LHCN-M2 (cell line): ENCODE measurements around the gene DDX52. TPM values are rescaled to one million over a fixed set of nuclear protein-coding genes. Genes with fewer than 3 reads are reported as not detected.
"Not testable (repeated sequence)": the region's sequence is repeated elsewhere in the genome, so short reads cannot be mapped to it uniquely, and the experiment has no call there.

Experiments
- DNase-seq: peaks from one replicate; pipeline ENCODE4 v3.0.0-alpha.2; 2012; ENCODE audit warnings: low read depth
- polyA plus RNA-seq: library from polyadenylated mRNA; unstranded; fragments of >200 nt; gene quantifications from one replicate; pipeline ENCODE4 v1.2.1, GENCODE V29; 2012; ENCODE audit warnings: missing spikeins
- total RNA-seq: library from RNA; depleted of rRNA; stranded (reverse); fragments of >200 nt; gene quantifications from 2 replicates; pipeline ENCODE4 v1.2.3, GENCODE V29; 2014; rRNA removed

Gene DDX52, protein sequence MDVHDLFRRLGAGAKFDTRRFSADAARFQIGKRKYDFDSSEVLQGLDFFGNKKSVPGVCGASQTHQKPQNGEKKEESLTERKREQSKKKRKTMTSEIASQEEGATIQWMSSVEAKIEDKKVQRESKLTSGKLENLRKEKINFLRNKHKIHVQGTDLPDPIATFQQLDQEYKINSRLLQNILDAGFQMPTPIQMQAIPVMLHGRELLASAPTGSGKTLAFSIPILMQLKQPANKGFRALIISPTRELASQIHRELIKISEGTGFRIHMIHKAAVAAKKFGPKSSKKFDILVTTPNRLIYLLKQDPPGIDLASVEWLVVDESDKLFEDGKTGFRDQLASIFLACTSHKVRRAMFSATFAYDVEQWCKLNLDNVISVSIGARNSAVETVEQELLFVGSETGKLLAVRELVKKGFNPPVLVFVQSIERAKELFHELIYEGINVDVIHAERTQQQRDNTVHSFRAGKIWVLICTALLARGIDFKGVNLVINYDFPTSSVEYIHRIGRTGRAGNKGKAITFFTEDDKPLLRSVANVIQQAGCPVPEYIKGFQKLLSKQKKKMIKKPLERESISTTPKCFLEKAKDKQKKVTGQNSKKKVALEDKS
- 20.1 and 24.1 TPM in 2 replicates for total RNA-seq
- 8.0 TPM for polyA plus RNA-seq

DNA sequence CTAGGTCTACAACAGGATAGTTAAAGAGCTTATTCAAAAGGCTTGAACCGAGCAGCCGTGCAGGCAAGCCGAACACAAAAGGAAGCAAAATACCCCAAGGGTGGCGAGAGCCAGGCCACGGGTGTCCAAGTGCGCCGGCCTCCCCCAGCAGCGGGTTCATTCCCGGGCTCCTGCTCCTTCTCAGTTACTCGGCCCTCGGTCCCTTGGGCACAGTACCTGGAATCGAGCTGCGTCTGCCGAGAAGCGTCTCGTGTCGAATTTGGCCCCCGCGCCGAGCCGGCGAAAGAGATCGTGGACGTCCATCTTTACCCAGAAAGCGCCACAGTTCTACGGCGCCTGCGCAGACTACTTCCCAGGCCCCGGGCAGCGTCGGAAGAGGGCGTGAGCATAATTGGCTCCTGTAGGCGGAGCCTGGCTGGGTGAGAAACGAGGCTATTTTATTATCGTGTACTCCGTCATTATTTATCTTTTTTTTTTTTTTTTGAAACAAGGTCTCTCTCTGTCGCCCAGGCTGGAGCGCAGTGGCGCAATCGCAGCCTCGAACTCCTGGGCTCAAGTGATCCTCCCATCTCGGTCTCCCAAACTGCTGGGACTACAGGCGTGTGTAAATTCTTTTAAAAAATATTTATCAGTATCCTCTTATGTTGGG, at the start of gene DDX52:
Gene DDX52, minus strand, starts transcription at position 329 of the 649 bp plus-strand sequence. Its CDS starts 26 bp downstream, at position 303.
- DNase-seq = peak; percentile 86

DNA sequence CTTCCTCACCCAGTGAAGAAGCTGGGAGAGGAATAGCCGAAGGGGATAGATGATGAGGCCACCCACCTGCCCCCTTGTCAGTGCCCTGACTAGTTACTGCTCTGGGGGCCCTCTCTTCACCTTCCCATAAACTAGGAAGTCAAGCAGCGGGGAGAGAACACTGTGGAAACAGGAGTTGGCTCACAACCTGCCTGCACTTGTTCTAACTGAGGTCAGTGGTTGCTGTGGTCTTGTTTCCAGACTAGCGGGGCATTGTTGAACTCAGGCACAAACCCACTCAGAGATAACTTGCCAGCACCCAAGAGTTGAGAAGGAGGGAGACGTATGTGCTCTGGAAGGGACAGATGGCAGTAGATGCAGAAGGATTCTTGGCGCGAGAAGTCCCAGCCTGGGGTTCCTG, 48.6 kb upstream of the DDX52 start:
- no peak for DNase-seq

DNA sequence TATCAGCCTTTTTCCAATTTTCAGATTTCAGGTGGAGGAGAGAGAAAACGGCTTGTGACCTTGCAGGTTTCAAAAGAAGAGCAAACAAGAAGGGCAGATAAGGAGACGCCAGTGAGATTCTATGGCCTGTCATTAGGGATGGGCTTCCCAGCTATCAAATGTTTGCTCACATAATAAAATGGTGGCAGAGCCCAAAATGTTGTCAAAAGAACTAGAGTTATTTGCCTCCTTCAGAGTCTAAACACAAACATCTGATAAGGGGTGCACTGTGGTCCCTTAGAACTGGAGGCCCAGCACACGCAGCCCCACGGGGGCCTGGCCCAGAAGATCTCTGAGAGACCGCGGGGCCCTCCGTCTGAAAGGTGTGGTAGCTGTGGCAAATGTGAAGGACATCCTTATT, 46.1 kb upstream of the DDX52 start:
- DNase-seq = no peak

DNA sequence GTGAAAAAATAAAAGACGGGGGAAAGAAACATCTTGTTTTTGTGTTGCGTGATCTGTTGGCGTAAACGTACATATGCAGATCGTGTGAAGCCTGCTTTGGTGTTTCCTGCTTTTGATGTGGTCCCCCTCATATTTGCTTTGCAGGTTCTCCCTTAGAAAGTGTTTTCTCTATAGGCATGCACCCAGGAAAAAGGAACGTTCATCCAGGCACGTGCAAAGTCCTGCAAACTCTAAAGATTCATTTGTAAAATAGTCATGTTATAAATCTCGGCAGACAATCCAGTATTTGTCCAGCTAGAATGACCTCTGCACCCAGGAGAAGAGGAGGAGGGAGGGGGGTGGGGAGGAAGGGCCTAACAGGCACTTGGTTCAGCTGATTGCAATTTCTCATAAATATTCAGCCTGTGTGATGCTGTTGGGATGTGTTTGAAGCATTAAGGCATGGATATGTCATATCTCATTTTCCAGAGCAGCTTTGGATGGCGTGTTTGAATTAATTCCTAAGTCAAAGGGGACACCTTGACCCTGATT, 40.3 kb upstream of the DDX52 start:
- DNase-seq = no peak

DNA sequence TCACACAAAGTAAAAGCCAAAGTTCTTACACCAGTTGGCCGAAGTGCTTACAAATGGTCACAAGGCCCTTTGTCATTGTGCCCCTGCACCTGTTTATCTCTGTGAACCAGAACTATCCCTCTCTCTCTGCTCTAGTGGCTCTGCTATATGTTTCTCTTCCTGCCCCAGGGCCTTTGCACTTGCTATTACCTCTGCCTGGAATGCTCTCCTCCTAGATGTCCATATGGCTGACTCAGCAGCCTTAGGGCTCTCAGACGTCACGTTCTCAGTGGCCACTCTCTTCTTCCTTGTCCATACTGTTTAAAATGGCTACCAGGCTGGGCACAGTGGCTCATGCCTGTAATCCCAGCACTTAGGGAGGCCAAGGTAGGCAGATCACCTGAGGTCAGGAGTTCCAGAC, 38.8 kb upstream of the DDX52 start:
- DNase-seq = no peak

DNA sequence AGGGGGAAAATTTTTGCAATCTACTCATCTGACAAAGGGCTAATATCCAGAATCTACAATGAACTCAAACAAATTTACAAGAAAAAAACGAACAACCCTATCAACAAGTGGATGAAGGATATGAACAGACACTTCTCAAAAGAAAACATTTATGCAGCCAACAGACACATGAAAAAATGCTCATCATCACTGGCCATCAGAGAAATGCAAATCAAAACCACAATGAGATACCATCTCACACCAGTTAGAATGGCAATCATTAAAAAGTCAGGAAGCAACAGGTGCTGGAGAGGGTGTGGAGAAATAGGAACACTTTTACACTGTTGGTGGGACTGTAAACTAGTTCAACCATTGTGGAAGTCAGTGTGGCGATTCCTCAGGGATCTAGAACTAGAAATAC, 36.7 kb upstream of the DDX52 start:
- not testable (repeated sequence) for DNase-seq

DNA sequence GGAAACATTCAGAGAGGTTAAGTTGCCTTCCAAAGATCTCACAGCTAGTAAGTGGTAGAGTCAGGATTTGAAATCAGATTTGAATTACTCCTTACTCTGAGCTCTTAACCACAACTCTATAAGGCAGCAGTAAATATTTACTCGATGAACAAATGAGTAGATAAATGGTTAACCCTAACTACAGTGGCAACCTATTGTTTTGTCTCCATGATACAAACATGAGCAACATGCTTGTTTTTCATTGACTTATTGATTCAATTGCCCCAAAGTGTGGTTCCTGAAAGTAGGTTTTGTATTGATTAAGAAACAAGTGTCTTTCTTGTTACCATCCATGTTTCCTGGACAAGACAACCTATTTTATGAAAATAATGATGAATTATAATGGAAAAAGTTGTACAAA, 34.8 kb upstream of the DDX52 start:
- no peak for DNase-seq

DNA sequence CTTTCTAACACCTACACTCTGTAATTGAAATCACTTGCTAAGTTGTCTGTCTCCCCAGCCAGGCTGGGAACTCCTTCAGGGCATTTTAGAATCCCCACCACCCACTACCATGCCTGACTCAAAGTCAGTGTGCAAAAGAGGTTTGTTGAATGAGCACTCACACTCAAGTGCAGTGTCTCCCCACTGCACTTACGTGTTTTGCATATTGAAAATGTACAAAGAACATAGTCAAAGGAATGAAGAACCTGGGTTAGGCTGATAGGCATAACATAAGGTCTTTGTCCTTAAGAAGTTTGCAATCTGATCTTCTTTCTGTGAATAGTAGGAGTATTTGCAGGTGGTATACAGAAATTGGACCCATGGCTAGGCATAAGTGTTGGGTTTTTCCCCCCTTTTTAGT, 33.8 kb upstream of the DDX52 start:
- no peak for DNase-seq

DNA sequence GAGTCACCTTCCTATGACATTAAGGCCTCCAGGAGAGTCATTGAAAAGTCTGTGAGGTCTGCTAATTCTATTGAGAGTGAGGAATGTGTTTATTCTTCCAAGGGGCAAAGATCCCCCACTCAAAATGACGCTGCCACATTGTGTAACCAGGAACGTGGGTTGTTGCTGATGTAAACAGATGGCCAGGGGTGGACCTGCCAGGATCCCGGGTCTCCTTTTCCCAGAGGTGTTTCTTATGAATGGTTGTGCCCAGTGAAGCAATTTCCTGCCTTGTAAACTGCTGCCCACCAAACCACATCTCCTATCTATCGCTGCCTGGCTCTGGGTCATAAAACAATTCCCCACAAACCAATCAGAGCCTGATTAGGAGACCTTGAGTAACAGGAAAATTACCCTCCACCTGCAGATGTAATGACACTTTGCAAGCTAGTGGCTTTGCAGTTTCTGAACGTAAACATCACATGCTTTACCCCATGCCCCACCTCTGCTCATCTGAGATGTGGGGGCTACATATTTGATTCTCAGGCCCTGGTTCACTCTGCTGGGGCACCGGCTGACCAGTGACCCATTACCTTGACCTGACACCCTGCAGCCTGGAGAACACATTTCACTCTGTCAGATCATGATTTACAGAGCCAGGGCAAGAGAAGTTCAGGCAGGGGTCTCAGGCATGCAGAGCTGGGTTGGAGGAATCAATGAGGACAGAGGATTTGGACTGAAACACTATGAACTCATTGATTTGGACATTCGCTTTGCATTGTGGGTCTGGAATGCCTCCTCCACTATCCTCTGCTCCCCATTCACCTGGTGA, 33.1 kb upstream of the DDX52 start:
- DNase-seq = no peak

DNA sequence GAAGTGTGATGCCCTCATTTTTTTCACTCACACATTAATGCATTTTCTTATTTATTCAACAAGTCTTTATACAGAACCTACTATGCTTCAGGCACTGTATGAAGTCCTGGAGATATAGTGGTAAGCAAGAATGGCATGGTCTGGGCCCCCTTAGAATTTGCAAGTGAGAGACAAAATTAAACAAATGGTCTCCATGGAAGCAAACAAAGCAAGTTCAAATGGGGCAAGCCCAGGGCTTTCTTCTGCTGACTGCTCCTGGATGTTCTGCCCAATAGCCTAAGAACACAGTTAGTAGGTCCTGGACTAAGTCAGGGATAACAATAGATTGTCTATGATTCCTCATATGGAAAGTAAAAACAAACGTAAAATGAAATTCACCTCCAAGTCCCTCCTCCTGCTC, 31.3 kb upstream of the DDX52 start:
- DNase-seq = no peak

DNA sequence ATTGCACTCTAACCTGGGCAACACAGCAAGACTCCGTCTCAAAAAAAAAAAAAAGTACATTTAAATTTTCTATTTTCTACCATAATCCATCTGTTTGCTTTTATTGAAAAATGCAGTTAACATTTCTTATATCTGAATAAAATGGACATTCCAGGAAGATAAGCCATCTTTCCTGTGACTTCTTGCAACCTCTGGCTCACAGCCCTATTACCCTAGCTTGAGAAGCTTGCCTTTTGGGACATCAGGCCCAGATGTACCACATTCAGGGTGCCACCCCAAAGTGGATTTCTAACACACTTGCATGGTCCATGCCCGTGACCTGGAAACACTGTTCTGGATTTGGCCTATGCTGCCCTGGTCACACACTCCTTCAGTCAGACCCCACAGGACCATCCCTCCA, 30.1 kb upstream of the DDX52 start:
- DNase-seq = no peak

DNA sequence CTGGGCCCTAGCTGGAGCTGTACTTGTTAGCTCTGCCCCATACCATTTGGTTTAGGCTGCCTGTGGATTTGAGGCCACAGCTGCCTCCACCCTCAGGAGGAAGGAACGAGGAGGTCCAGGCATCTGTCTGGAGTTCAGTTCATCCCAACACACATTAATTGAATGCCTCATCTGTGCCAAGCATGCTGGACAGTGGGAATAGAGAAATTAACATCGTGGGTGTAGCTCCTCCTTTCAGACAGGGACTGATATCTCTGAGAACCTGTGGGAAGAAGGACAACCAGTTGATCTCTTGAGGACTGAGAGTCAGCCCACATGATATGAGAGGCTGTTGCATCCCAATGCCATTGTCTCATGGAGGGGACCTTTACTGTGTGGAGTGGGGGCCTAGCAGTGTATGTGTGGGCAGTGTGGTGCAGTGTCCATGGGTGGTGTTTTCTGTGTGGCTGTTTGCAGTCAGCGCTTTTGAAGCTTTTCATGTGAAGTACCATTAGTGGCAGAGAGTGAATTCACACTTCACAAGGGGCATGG, 29.4 kb upstream of the DDX52 start:
- DNase-seq = peak; percentile 19

DNA sequence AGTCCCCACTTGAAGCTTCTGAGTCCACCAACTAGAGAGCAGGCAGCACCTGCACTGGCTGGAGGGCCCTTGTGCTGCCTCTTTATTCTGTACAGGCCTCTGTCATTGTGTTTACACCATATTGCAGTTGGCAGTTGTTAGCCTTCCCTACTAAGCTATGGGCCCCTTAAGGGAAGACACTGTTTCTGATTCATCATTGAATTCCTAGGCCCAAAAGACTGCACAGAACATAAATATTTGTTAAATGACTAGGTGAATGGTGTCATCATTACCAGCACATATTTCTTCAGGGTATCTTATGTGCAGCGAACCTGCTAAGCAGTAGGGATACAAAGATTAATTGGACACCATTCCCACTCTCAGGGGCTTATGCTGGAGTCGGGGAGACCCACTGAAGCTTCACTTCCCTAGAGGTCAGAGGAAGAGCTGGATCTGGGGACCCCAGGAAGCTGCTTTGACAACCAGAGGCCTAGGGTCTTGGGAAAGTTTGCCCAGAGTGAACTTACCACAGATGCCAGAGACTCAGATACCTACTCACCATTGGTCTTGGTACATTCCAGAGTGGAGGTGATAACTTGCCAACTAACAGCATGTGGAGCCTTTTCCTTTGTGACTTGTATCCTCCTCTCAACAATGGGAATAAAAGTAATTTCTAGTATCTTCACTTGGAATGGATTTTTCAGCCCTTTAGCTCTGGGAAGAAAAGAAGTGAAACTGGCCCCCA, 28.7 kb upstream of the DDX52 start:
- peak; percentile 83 for DNase-seq

DNA sequence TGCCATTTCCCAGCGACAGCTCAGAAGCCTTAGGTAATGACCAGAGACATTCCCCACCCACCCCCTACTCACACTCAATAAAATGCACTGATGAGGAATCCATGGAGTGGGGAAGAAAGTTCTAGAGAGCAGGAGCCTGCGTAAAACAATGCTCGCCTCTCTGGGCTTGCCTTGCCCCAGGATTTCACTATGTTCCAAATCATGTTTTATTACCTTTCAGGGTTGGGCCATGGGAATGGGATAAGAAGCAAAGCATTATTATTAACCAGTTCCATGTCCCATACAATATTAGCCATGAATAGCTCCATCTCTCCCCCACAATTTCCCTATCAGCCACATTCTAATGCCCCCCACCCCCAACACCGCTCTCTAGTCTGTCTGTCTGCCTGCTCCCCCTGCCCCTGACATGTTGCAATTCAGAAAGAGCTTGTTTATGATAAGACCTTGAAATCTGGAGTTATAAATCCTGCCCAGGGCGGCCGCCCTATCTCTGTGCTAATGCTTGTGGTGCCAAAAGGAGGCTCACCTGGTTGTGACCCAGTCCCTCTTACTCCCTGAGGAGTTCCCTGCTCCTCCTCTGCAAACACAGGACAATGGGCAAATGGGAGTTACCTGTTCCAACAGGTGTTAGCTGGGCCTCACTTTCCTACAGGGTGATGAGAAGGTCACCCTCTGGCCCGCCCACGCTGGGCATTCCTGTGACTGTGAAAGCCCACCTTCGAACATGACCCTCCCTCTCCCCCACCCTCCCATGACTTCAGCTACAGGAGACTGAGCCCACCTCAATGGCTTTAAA, 28.0 kb upstream of the DDX52 start:
- DNase-seq = no peak

DNA sequence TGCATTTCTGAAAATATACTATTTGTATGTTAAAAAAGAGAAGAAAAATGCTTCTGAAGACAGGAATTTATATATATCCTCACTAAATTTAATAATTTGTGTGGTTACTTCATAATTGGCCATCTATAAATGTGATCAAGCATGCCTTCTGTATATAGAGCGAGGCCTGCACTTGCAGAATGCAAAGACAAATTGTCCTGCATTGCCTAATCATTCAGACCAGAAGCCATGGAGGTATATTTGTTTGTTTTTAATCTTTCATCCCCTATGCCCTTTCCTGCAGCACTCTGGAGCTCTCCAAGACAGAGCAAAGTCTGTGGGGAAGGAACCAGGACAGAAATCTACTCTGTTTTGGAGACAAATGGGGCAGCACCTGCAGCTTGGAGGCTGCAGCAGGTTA, 23.8 kb upstream of the DDX52 start:
- DNase-seq = no peak

DNA sequence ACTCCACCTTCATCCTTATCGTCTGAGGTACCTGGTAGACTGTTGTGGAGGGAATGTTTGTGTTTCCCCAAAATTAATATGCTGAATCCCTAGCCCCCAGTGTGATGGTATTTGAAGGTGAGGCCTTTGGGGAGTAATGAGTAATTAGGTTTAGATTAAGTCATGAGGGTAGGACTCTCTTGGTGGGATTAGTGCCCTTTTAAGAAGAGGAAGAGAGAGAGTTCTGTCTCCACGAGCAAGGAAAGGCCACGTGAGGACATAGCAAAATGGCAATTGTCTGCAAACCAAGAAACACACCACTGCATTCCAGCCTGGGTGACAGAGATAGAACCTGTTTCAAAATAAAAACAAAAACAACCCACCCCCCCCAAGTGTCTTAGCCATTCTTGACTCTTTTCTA, 21.0 kb upstream of the DDX52 start:
- no peak for DNase-seq

DNA sequence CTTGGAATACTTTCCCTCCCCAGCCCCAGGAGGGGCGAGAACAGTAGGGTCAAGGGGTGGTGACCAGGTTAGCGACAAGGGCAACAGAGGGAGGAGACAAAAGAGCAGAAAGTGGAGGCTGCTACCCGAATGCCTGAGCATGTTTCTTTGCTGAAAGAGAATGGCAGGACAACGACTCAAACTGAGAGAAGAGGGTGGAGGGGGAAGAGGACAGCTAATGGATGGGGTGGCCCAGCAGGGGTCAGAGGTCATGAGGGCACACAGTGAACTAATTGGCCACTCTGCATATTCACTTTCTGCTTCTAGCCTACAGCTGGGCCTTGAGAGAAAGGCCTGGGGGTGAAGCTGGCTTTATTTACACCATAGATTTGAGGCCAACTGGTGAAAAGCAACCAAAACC, 19.1 kb upstream of the DDX52 start:
- DNase-seq = no peak

DNA sequence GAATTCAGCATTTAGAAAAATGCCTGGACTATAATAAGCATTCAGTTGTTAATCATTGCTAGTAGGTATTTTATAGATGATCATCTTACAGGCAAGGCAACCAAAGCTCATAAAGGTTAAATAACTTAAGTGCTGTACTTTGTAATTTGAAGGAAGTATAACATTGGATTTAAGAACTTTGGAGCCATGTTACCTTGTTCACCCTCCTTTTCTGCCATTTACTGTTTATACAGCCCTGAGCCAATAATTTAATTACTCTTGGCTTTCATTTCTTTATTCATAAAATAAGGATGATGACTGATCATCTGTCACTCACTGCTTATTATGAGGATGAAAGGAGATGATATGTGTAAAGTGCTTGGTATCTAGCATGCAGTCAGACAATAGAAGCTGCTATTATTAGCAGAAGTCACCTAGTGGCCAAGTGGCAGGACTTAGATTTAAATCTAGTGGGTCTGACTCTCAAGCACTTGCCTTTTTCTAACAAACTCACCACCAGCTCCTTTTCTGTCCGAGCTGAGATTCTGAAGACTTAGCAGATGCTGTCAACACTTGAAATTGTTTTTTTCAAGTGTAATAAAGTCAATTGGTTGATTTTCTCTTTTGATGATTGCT, 18.3 kb upstream of the DDX52 start:
- DNase-seq = no peak

DNA sequence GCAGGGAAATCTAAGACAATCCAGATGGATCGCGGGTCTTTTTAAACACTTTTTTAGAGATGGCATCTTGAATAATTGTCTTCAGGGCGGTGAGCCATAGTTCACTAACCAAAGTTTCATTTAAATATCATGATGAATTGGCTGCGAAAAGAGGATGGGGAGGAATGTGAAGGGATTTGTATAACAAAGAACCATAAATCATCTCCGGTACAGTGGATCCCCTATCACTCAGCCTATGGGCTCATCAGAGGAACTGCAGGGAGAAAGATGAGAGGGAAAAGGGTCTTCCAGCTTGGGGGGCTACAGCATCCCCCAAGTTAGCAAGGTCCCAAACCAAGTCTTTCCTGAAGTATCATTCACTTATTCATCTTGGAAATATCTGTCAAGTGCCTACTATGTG, 16.7 kb upstream of the DDX52 start:
- no peak for DNase-seq
